PC-9 (cell line): ENCODE data around the gene SLC7A10. TPM values are rescaled to one million over a fixed set of nuclear protein-coding genes. Genes with fewer than 3 reads are reported as not detected.

Source experiments
- Bru-seq: library from RNA; stranded (reverse); fragments of 400-500 nt; gene quantifications from one replicate; lab custom pipeline; 2021; lab: Mats Ljungman, UMichigan
- BruChase-seq, 2 experiments: library from RNA; stranded (reverse); fragments of 400-500 nt; gene quantifications; one replicate each; lab custom pipeline; 2021; lab: Mats Ljungman, UMichigan
- BruUV-seq: library from RNA; stranded (reverse); fragments of 400-500 nt; replicated peaks from 2 replicates; lab custom pipeline; 2021; lab: Mats Ljungman, UMichigan
- CTCF ChIA-PET: fragments of 300-600 bp; sonication (Branson Sonifier 250); formaldehyde crosslinking; loops from one replicate; lab custom pipeline; 2022; ENCODE audit warnings: antibody characterized with exemption; lab: Charles Lee
- POLR2A ChIA-PET: fragments of 300-600 bp; sonication (Branson Sonifier 250); formaldehyde crosslinking; loops from one replicate; lab custom pipeline; 2022; ENCODE audit warnings: antibody characterized with exemption; ENCODE audit not compliant: unreplicated experiment; lab: Charles Lee
- DNase-seq, 2 experiments: peaks; one replicate each; pipeline versions ENCODE4 v3.0.0 to v3.0.0-alpha.2; 2015 to 2022; ENCODE audit warnings: mixed read lengths in 1 of 2
- H2AFZ ChIP-seq: fragments of 200-600 bp; sonication (generic); 2 replicates; pipeline ENCODE4 v1.8.1; 2017; ENCODE audit warnings: antibody characterized with exemption
- H3F3A ChIP-seq: fragments of 200-600 bp; sonication (generic); 2 replicates; pipeline ENCODE4 v1.8.1; 2017; ENCODE audit warnings: antibody characterized with exemption, mild to moderate bottlenecking, low read depth; ENCODE audit not compliant: insufficient read depth
- H3K27ac ChIP-seq: fragments of 200-600 bp; sonication (generic); 2 replicates; pipeline ENCODE4 v1.6.1; 2016; ENCODE audit warnings: mixed run types
- H3K27me3 ChIP-seq: fragments of 200-600 bp; sonication (generic); 2 replicates; pipeline ENCODE4 v1.6.1; 2016; ENCODE audit warnings: low read depth, mixed run types; ENCODE audit not compliant: insufficient read depth
- H3K36me3 ChIP-seq: fragments of 200-600 bp; sonication (generic); 2 replicates; pipeline ENCODE4 v1.6.1; 2016; ENCODE audit warnings: low read depth, mixed run types
- H3K4me1 ChIP-seq: fragments of 200-600 bp; sonication (generic); replicated peaks from 2 replicates; pipeline ENCODE4 v1.6.1; 2016; ENCODE audit warnings: mixed run types; ENCODE audit not compliant: insufficient read depth
- H3K4me2 ChIP-seq: fragments of 200-600 bp; sonication (generic); 2 replicates; pipeline ENCODE4 v1.6.1; 2017; ENCODE audit warnings: mixed run types
- H3K4me3 ChIP-seq: fragments of 200-600 bp; sonication (generic); 2 replicates; pipeline ENCODE4 v1.6.1; 2016; ENCODE audit warnings: mixed run types
- H3K79me2 ChIP-seq: fragments of 200-600 bp; sonication (generic); 2 replicates; pipeline ENCODE4 v1.6.1; 2017; ENCODE audit warnings: low read depth, mixed run types
- H3K9me2 ChIP-seq: fragments of 200-600 bp; sonication (generic); 2 replicates; pipeline ENCODE4 v1.8.1; 2017; ENCODE audit warnings: mild to moderate bottlenecking; ENCODE audit not compliant: insufficient read depth
- H3K9me3 ChIP-seq: fragments of 200-600 bp; sonication (generic); 2 replicates; pipeline ENCODE4 v1.8.1; 2016; ENCODE audit warnings: low read depth; ENCODE audit not compliant: insufficient read depth
- H4K20me1 ChIP-seq: fragments of 200-600 bp; sonication (generic); 2 replicates; pipeline ENCODE4 v1.8.1; 2017; ENCODE audit not compliant: insufficient read depth
- CTCF ChIP-seq: fragments of 200-600 bp; sonication (generic); conservative IDR thresholded peaks from 2 replicates; pipeline ENCODE4 v1.6.1; 2017; ENCODE audit warnings: mixed run types, antibody characterized with exemption, mild to moderate bottlenecking, moderate library complexity
- EZH2 ChIP-seq: fragments of 200-600 bp; sonication (generic); IDR thresholded peaks from 2 replicates; pipeline ENCODE4 v1.8.0; 2017; ENCODE audit warnings: antibody characterized with exemption, low read depth
- intact Hi-C: fragments of 100-400 bp; cut with micrococcal nuclease; formaldehyde crosslinking; loops from one replicate; pipeline ENCODE4 v1.10.0; 2022; ENCODE audit not compliant: unreplicated experiment
- long read RNA-seq: library from polyadenylated mRNA; stranded (forward); transcript quantifications from one replicate; pipeline ENCODE4 v2.0.0, GENCODE V29; 2022
- total RNA-seq: library from RNA; stranded (reverse); gene quantifications from 2 replicates; pipeline ENCODE4 v1.2.3, GENCODE V29; 2021

Gene SLC7A10
- total RNA-seq (not detected in 2 replicates), Bru-seq, nascent RNA (not detected), BruChase-seq, experiment 1, labeled RNA remaining after a 2-hour chase (percentile 4 among the genes with signal in this experiment), BruChase-seq, experiment 2, labeled RNA remaining after a 6-hour chase (not detected)
- long read RNA-seq: 0 reads

GRCh38 chr19:33225458-33225926 is at the start of gene SLC7A10:
SLC7A10 (minus strand) TSS chr19:33225850; CDS start chr19:33225703, 147 bp downstream.
- H3K27ac ChIP-seq: no peak within 1 kb of the TSS
- no peak within 1 kb of the TSS for H2AFZ ChIP-seq
- no peak for DNase-seq
- H3K4me1 ChIP-seq: no peaks in the 10 kb centered on the region
- H3K36me3 ChIP-seq: no peaks in the 10 kb centered on the region
- H3K9me2 ChIP-seq: no peaks in the 10 kb centered on the region
- peaks cover 2% of the 10 kb centered on the region; the same call in 1 of the 2 replicates for H3K9me3 ChIP-seq
- no TSS peak for BruUV-seq
- H3K79me2 ChIP-seq: no peaks in the 10 kb centered on the region
- H3K27me3 ChIP-seq: peaks cover 65% of the 10 kb centered on the region
- intact Hi-C loops: no loop called here
- TF ChIP-seq EZH2 (no peak), CTCF (no peak)
- no peak within 1 kb of the TSS for H3K4me2 ChIP-seq
- H3F3A ChIP-seq: no peaks in the 10 kb centered on the region
- POLR2A ChIA-PET: interaction anchor here (0.7 kb wide), 1 partner anchor 25 kb away, joined by 7 read pairs; no protein-coding TSS in a partner anchor
- no peak within 1 kb of the TSS for H3K4me3 ChIP-seq
- H4K20me1 ChIP-seq: no peaks in the 10 kb centered on the region
- CTCF ChIA-PET: no interaction called here

GRCh38 chr19:33274663-33275558 is 49.3 kb upstream of the SLC7A10 start:
- H3K4me1 ChIP-seq: peaks cover 12% of the 10 kb centered on the region
- no peaks in the 10 kb centered on the region for H4K20me1 ChIP-seq
- no peaks in the 10 kb centered on the region for H3K9me2 ChIP-seq
- H3K36me3 ChIP-seq: no peaks in the 10 kb centered on the region
- no peaks in the 10 kb centered on the region for H3K79me2 ChIP-seq
- POLR2A ChIA-PET: interaction anchor here (0.6 kb wide), 1 partner anchor 1000 kb away, joined by 8 read pairs; no protein-coding TSS in a partner anchor
- TF ChIP-seq EZH2 (no peak), CTCF (no peak)
- no peak for DNase-seq
- H3K27me3 ChIP-seq: no peaks in the 10 kb centered on the region
- no peaks in the 10 kb centered on the region for H3K9me3 ChIP-seq
- BruUV-seq: no TSS peak
- no peaks in the 10 kb centered on the region for H3F3A ChIP-seq
- intact Hi-C loops: no loop called here
- no peak overlapping the region for H3K27ac ChIP-seq
- peak overlapping the region; percentile 77; the same call in 1 of the 2 replicates for H2AFZ ChIP-seq
- CTCF ChIA-PET: no interaction called here
- no peak overlapping the region for H3K4me3 ChIP-seq
- H3K4me2 ChIP-seq: peak overlapping the region; percentile 69

GRCh38 chr19:33273881-33274662 is 48.4 kb upstream of the SLC7A10 start:
- TF ChIP-seq CTCF: no peak
- no peak for TF ChIP-seq EZH2
- POLR2A ChIA-PET: interaction anchor here (0.6 kb wide), 1 partner anchor 1001 kb away, joined by 8 read pairs; no protein-coding TSS in a partner anchor
- no TSS peak for BruUV-seq
- Histone ChIP-seq H3K9me3 (no peaks in the 10 kb centered on the region), H3K27ac (no peak overlapping the region), H3K4me2 (peak overlapping the region; percentile 69), H3K9me2 (no peaks in the 10 kb centered on the region), H3K36me3 (no peaks in the 10 kb centered on the region), H3K79me2 (no peaks in the 10 kb centered on the region), H3F3A (no peaks in the 10 kb centered on the region), H3K27me3 (no peaks in the 10 kb centered on the region), H3K4me3 (no peak overlapping the region), H3K4me1 (peaks cover 12% of the 10 kb centered on the region), H2AFZ (peak overlapping the region; percentile 77; the same call in 1 of the 2 replicates), H4K20me1 (no peaks in the 10 kb centered on the region)
- intact Hi-C loops: no loop called here
- CTCF ChIA-PET: no interaction called here
- DNase-seq: peak in 1 of 2 experiments; percentile 39
